ENCODE measurements around the gene PRM1. TPM values are rescaled to one million over a fixed set of nuclear protein-coding genes. Genes with fewer than 3 reads are reported as not detected.
"Not testable (repeated sequence)": the region's sequence is repeated elsewhere in the genome, so short reads cannot be mapped to it uniquely, and the experiment has no call there.

The PRM1 gene
- total RNA-seq, 1 experiment from 2014 or later: not detected

DNA sequence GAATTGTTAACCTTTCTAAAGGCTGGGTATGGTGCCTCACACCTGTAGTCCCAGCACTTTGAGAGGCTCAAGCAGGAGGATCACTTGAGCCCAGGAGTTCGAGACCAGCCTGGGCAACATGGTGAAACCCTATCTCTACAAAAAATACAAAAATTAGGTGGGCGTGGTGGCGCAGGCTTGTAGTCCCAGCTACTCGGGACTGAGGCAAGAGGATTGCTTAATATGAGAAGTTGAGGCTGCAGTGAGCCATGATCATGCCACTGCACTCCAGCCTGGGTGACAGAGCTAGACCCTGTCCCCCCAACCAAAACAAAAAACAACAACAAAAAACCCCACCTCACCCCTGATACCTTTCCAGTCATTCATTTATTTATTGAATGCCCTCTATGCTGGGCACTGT, 8.6 kb upstream of the PRM1 start:
- not testable (repeated sequence) for H3K27ac ChIP-seq (ENCODE audit: low read length); H3K9ac ChIP-seq (ENCODE audit: low read length); H3K4me3 ChIP-seq (ENCODE audit: low read length); H3K4me2 ChIP-seq (ENCODE audit: low read depth, low read length, poor library complexity, severe bottlenecking); H3K27me3 ChIP-seq (ENCODE audit: low read length); H2AFZ ChIP-seq (ENCODE audit: low read length); H3K9me3 ChIP-seq (ENCODE audit: low read length); DNase-seq; H3K36me3 ChIP-seq (ENCODE audit: insufficient read depth, low read length); H4K20me1 ChIP-seq (ENCODE audit: insufficient read depth, low read depth, low read length); H3K9me2 ChIP-seq (replicated peaks; ENCODE audit: insufficient read depth, low read length); H3K79me2 ChIP-seq (ENCODE audit: low read length)
- peaks cover 14% of the 10 kb centered on the region for H3K4me1 ChIP-seq (ENCODE audit: low read length)

DNA sequence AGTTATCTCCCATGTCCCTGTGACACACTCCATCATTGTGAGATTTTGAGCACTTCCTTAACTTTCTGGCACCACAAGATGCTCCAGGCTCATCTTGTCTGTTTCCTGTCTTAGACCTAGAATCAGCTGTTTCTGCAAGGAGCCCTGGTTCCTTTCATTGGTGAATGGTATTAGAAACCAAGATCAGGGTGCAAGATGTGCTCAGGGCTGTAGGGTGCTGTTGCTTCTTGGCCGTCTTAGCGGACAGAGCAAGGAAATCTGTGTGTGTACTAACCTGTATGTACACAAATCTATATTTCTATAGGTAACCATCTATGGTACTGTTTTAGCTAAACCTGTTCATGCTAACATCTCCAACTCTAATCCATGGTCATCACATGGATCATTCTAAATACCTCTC, 8.1 kb upstream of the PRM1 start:
- Histone ChIP-seq H3K27me3 (ENCODE audit: low read length) (peaks cover 5% of the 10 kb centered on the region; the same call in 1 of the 2 replicates), H3K9me2 (replicated peaks; ENCODE audit: insufficient read depth, low read length) (no peaks in the 10 kb centered on the region), H3K4me3 (ENCODE audit: low read length) (no peak overlapping the region), H3K79me2 (ENCODE audit: low read length) (no peaks in the 10 kb centered on the region), H3K27ac (ENCODE audit: low read length) (no peak overlapping the region), H2AFZ (ENCODE audit: low read length) (no peak overlapping the region), H3K4me1 (ENCODE audit: low read length) (peaks cover 10% of the 10 kb centered on the region), H3K36me3 (ENCODE audit: insufficient read depth, low read length) (no peaks in the 10 kb centered on the region), H4K20me1 (ENCODE audit: insufficient read depth, low read depth, low read length) (no peaks in the 10 kb centered on the region), H3K4me2 (ENCODE audit: low read depth, low read length, poor library complexity, severe bottlenecking) (no peak overlapping the region), H3K9ac (ENCODE audit: low read length) (no peak overlapping the region), H3K9me3 (ENCODE audit: low read length) (no peaks in the 10 kb centered on the region)
- no peak for DNase-seq

DNA sequence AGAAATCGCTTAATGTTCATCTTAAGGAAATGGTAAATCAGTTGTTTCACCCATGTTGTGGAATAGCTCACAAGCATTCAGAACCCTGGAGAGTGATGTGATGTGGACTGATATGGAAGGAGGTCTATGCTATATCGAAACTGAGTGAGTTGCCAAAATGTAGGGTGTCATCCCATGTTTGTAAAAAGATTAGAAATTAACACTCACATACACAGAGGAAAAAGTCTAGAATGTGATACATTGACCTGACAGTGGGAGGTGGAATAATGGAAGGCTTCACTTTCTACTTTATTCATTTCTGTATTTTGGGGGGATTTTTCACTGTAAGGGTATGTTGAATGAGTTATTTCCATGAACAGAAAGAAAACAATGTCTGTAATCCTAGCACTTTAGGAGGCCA, 4.7 kb upstream of the PRM1 start:
- Histone ChIP-seq H3K9me2 (replicated peaks; ENCODE audit: insufficient read depth, low read length) (no peaks in the 10 kb centered on the region), H3K4me2 (ENCODE audit: low read depth, low read length, poor library complexity, severe bottlenecking) (no peak overlapping the region), H3K4me3 (ENCODE audit: low read length) (no peak overlapping the region), H3K4me1 (ENCODE audit: low read length) (no peaks in the 10 kb centered on the region), H3K9me3 (ENCODE audit: low read length) (no peaks in the 10 kb centered on the region), H3K27me3 (ENCODE audit: low read length) (peaks cover 5% of the 10 kb centered on the region; the same call in 1 of the 2 replicates), H3K79me2 (ENCODE audit: low read length) (no peaks in the 10 kb centered on the region), H3K9ac (ENCODE audit: low read length) (no peak overlapping the region), H4K20me1 (ENCODE audit: insufficient read depth, low read depth, low read length) (no peaks in the 10 kb centered on the region), H3K36me3 (ENCODE audit: insufficient read depth, low read length) (no peaks in the 10 kb centered on the region), H2AFZ (ENCODE audit: low read length) (no peak overlapping the region), H3K27ac (ENCODE audit: low read length) (no peak overlapping the region)
- no peak for DNase-seq

DNA sequence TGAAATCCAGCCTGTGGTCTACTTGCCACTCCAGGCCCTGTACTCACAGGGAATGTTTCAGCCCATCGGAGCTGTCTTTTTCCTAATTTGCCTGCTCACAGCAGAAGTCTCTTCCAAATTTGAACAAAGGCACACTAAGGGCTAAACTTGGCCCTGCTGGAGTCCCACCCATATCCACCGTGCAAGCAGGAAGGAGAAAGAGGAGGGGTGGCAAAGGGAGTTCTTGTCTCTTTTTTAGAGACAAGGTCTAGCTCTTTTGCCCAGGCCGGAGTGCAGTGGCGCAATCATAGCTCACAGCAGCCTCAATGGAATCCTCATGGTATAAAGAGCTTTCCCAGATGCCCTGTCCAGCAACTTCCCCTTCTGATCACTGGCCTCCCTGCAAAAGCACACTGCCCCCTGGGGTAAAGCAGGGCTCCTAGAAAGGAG, 2.7 kb upstream of the PRM1 start:
- Histone ChIP-seq H3K9me3 (ENCODE audit: low read length) (no peaks in the 10 kb centered on the region), H3K4me3 (ENCODE audit: low read length) (no peak overlapping the region), H3K4me1 (ENCODE audit: low read length) (no peaks in the 10 kb centered on the region), H3K27ac (ENCODE audit: low read length) (no peak overlapping the region), H4K20me1 (ENCODE audit: insufficient read depth, low read depth, low read length) (no peaks in the 10 kb centered on the region), H3K9me2 (replicated peaks; ENCODE audit: insufficient read depth, low read length) (no peaks in the 10 kb centered on the region), H3K9ac (ENCODE audit: low read length) (no peak overlapping the region), H3K4me2 (ENCODE audit: low read depth, low read length, poor library complexity, severe bottlenecking) (no peak overlapping the region), H3K27me3 (ENCODE audit: low read length) (peaks cover 1% of the 10 kb centered on the region; the same call in 1 of the 2 replicates), H2AFZ (ENCODE audit: low read length) (no peak overlapping the region), H3K79me2 (ENCODE audit: low read length) (no peaks in the 10 kb centered on the region), H3K36me3 (ENCODE audit: insufficient read depth, low read length) (no peaks in the 10 kb centered on the region)
- DNase-seq: no peak

DNA sequence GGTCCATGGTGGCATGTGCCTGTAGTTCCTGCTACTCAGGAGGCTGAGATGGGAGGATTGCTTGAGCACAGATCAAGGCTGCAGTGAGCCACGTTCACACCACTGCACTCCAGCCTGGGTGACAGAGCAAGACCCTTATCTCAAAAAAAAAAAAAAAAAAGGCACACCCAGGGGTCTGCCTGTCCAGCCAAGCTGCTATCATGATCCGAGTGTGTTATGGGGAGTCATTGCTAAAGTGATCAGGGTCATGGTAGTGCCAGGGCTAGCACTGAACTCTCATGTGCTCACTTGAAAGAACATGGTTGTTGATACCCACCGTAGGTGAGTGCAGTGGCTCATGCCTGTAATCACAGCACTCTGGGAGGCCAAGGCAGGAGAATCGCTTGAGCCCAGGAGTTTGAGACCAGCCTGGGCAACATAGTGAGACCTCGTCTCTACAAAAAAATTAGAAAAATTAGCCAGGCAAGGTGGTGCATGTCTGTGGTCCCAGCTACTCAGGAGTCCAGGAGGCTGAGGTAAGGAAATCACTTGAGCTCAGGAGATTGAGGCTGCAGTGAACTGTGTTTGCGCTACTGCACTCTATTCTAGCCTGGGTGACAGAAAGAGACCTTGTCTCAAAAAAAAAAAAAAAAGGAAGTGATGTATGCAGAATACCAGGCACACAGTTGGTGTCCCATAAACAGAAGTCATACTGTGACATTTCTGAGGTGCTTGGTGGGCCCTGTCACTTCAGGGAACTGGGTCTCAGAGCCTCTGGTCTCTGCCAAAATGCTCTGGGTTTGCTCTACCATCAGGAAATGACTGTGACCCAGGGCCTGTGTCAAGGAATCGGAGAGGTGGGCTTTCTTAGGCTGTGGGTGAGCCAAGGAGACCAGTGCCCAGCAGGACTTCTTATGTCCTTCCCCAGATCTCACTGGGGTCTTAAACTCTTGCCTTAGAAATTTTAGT, 2.2 kb downstream of the PRM1 start:
- H3K27ac ChIP-seq (ENCODE audit: low read length): no peak overlapping the region
- H3K79me2 ChIP-seq (ENCODE audit: low read length): no peaks in the 10 kb centered on the region
- no peaks in the 10 kb centered on the region for H4K20me1 ChIP-seq (ENCODE audit: insufficient read depth, low read depth, low read length)
- H3K4me2 ChIP-seq (ENCODE audit: low read depth, low read length, poor library complexity, severe bottlenecking): no peak overlapping the region
- H3K9ac ChIP-seq (ENCODE audit: low read length): no peak overlapping the region
- H3K9me3 ChIP-seq (ENCODE audit: low read length): no peaks in the 10 kb centered on the region
- no peak overlapping the region for H2AFZ ChIP-seq (ENCODE audit: low read length)
- H3K27me3 ChIP-seq (ENCODE audit: low read length): no peaks in the 10 kb centered on the region
- DNase-seq: no peak
- H3K9me2 ChIP-seq (replicated peaks; ENCODE audit: insufficient read depth, low read length): no peaks in the 10 kb centered on the region
- no peaks in the 10 kb centered on the region for H3K4me1 ChIP-seq (ENCODE audit: low read length)
- H3K36me3 ChIP-seq (ENCODE audit: insufficient read depth, low read length): no peaks in the 10 kb centered on the region
- no peak overlapping the region for H3K4me3 ChIP-seq (ENCODE audit: low read length)

DNA sequence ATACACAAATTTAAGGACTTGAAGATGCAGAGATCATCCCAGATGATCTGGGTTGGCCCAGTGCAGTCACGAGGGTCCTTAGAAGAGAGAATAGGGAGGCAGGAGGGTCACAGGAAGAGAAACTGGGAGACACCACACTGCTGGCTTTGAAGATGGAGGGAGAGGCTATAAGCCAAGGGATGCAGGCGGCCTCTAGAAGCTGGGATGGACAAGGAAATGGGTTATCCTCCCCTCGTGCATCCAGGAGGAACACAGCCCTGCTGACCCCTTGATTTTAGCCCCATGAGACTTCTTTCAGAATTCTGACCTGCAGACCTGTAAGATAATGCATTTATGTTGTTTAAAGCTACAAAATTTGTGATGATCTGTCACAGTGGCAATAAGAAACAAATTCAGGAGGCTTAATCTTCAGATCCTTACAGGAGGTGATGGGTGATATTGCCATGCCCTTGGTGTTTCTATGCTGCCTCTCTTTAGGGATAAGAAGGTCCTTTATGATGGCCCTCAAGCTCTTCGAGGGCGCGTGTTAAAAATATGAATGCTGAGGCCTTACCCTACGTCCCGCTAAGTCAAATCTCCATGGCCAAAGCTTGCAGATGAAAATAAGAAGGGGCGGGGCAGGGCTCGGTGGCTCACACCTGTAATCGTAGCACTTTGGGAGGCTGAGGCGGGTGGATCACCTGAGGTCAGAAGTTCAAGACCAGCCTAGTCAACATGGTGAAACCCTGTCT, 3.4 kb downstream of the PRM1 start:
- H3K9me2 ChIP-seq (replicated peaks; ENCODE audit: insufficient read depth, low read length): no peaks in the 10 kb centered on the region
- no peaks in the 10 kb centered on the region for H3K9me3 ChIP-seq (ENCODE audit: low read length)
- no peak overlapping the region for H2AFZ ChIP-seq (ENCODE audit: low read length)
- no peak overlapping the region for H3K4me2 ChIP-seq (ENCODE audit: low read depth, low read length, poor library complexity, severe bottlenecking)
- H3K4me3 ChIP-seq (ENCODE audit: low read length): no peak overlapping the region
- no peaks in the 10 kb centered on the region for H3K79me2 ChIP-seq (ENCODE audit: low read length)
- H3K27me3 ChIP-seq (ENCODE audit: low read length): no peaks in the 10 kb centered on the region
- no peaks in the 10 kb centered on the region for H3K36me3 ChIP-seq (ENCODE audit: insufficient read depth, low read length)
- H3K4me1 ChIP-seq (ENCODE audit: low read length): no peaks in the 10 kb centered on the region
- no peak overlapping the region for H3K27ac ChIP-seq (ENCODE audit: low read length)
- H4K20me1 ChIP-seq (ENCODE audit: insufficient read depth, low read depth, low read length): no peaks in the 10 kb centered on the region
- H3K9ac ChIP-seq (ENCODE audit: low read length): no peak overlapping the region
- no peak for DNase-seq

DNA sequence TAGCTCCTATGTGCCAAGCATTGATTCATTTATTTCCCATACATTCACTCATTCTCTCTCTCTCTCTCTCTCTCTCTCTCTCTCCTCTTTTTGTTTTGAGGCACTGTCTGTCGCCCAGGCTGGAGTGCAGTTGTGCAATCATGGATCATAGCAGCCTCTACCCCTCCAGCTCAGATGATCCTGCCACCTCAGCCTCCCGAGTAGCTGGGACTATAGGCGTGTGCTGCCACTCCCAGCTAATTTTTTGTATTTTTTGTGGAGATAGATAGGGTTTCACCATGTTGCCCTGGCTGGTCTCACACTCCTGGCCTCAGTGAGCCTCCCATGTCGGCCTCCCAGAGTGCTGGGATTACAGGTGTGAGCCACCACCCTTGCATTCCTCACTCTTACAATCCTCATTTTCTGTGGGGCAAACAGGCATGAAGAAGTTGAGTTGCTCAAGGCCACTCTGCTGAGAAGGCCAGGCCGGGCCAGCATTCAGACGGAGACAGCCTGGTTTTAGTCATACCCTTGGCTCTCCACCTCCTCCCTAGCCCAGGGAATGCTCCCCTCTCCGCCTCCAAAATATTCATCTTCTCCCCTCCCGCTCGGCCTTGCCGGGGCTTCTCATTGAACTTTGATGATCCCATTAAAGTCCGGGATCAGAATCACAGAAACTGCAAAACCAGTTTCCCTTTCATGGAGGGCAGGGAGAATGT, 4.1 kb downstream of the PRM1 start:
- Histone ChIP-seq H3K9ac (ENCODE audit: low read length) (no peak overlapping the region), H3K9me3 (ENCODE audit: low read length) (no peaks in the 10 kb centered on the region), H3K79me2 (ENCODE audit: low read length) (no peaks in the 10 kb centered on the region), H4K20me1 (ENCODE audit: insufficient read depth, low read depth, low read length) (no peaks in the 10 kb centered on the region), H2AFZ (ENCODE audit: low read length) (no peak overlapping the region), H3K27me3 (ENCODE audit: low read length) (no peaks in the 10 kb centered on the region), H3K36me3 (ENCODE audit: insufficient read depth, low read length) (no peaks in the 10 kb centered on the region), H3K4me2 (ENCODE audit: low read depth, low read length, poor library complexity, severe bottlenecking) (no peak overlapping the region), H3K9me2 (replicated peaks; ENCODE audit: insufficient read depth, low read length) (no peaks in the 10 kb centered on the region), H3K27ac (ENCODE audit: low read length) (no peak overlapping the region), H3K4me3 (ENCODE audit: low read length) (no peak overlapping the region), H3K4me1 (ENCODE audit: low read length) (no peaks in the 10 kb centered on the region)
- DNase-seq: no peak
